Keratinocyte (primary cell): ENCODE data around the gene SLC17A9.

Source experiments
- CTCF ChIP-seq, 3 experiments: IDR thresholded peaks in 1 of 3; conservative IDR thresholded peaks in 1 of 3; optimal IDR thresholded peaks in 1 of 3; 2 replicates in 2 of 3; 3 replicates in 1 of 3; pipeline versions ENCODE3 to v1.5.1; 2011; ENCODE audit warnings: low read length in 3 of 3, mild to moderate bottlenecking in 3 of 3, moderate library complexity in 2 of 3, control low read depth in 1 of 3, inconsistent platforms in 1 of 3; ENCODE audit not compliant: insufficient read depth in 2 of 3; ENCODE audit errors: extremely low read depth in 1 of 3
- EZH2 ChIP-seq: IDR thresholded peaks from one replicate; pipeline ENCODE4 v1.6.1; 2012; ENCODE audit warnings: inconsistent platforms, mild to moderate bottlenecking, low read length, moderate library complexity

- TF ChIP-seq CTCF (optimal IDR thresholded peaks at IDR 0.05 in 1 of 3, IDR thresholded peaks at IDR 0.05 in 1 of 3, conservative IDR thresholded peaks at IDR 0.05 in 1 of 3; ENCODE audit: extremely low read depth in 1 of 3, insufficient read depth in 2 of 3, low read length in 3 of 3), result no peak
- no peak for TF ChIP-seq EZH2
These were observed 27.9 kb upstream of the SLC17A9 start for GRCh38 chr20:62924442-62925075.
